ENCODE data around the gene SACS.

SACS gene

DNA sequence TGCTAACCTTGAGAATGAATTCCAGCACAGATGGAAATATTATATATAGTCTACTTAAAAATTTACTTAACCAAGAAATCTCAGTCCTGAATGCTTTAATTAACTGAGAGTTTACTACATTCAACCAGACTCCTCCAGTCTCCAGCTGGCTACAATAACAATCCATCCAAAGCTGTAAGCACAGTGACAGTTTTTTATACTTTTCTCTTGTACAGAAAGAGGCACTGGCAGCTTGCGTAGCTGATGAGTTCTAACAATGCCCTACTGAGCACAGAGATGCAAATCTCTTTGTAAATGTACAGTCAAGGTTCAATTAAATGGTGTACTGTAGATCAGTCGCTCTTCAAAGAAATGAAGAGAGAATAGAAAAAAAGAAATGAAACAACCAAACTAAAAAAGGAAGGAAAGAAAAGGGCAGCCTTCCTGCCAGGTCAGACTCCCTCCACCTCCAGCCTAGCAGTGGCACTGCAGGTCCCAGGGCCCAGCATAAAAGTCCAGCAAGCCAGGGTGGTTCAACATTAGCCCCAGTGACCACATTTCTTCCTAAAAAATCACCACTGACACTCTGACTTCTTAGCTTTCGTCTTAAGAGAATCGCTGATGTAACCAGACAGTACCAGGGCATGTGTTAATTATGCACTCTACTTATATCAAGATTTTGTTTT, 88.4 kb downstream of the SACS start:
- Histone ChIP-seq H4K8ac (ENCODE audit: low read length) (peak overlapping the region; percentile 54), H3K4me2 (ENCODE audit: low read length, poor library complexity, severe bottlenecking) (no peak overlapping the region), H3K27ac (ENCODE audit: low read length, poor library complexity, severe bottlenecking) (peak overlapping the region; percentile 35), H2BK12ac (ENCODE audit: low read length in 2 of 2) (no peak overlapping the region), H3K9ac (ENCODE audit: low read length) (no peak overlapping the region), H3K36me3 (ENCODE audit: control insufficient read depth in 1 of 2, insufficient read depth in 2 of 2, low read depth in 1 of 2, low read length in 2 of 2) (peaks cover 11 to 67% of the 10 kb centered on the region in 2 experiments), H3K4me1 (ENCODE audit: control insufficient read depth, insufficient read depth, low read depth, low read length) (peaks cover 6% of the 10 kb centered on the region), H3K4ac (ENCODE audit: low read depth in 1 of 2, low read length in 2 of 2) (no peak overlapping the region), H3K79me1 (replicated peaks; ENCODE audit: low read length, poor library complexity, severe bottlenecking) (peaks cover 10% of the 10 kb centered on the region), H2AK5ac (ENCODE audit: low read length, severe bottlenecking) (no peak overlapping the region), H4K91ac (ENCODE audit: low read length) (no peak overlapping the region), H3K23ac (ENCODE audit: low read length in 2 of 2) (no peak overlapping the region), H3K9me3 (ENCODE audit: control insufficient read depth, low read length) (no peaks in the 10 kb centered on the region), H2AFZ (ENCODE audit: low read depth, low read length) (no peak overlapping the region), H2BK120ac (ENCODE audit: low read depth, low read length) (no peak overlapping the region), H2BK5ac (ENCODE audit: low read depth, low read length, poor library complexity, severe bottlenecking) (peak overlapping the region; percentile 25), H3K4me3 (ENCODE audit: insufficient read depth in 1 of 2, low read depth in 1 of 2, low read length in 2 of 2) (no peak overlapping the region), H2BK15ac (ENCODE audit: low read depth, poor library complexity, severe bottlenecking) (no peak overlapping the region), H3K27me3 (ENCODE audit: control insufficient read depth in 1 of 2, insufficient read depth in 1 of 2, low read length in 2 of 2) (no peaks in the 10 kb centered on the region), H3K14ac (ENCODE audit: low read length in 2 of 2) (no peak overlapping the region), H3K18ac (ENCODE audit: low read depth in 1 of 2, low read length in 2 of 2) (peak overlapping the region in 1 of 2 experiments; percentile 33)
- 97% methylated on average over 2 of the region's 4 CpGs for WGBS
- peak; percentile 12 for DNase-seq

DNA sequence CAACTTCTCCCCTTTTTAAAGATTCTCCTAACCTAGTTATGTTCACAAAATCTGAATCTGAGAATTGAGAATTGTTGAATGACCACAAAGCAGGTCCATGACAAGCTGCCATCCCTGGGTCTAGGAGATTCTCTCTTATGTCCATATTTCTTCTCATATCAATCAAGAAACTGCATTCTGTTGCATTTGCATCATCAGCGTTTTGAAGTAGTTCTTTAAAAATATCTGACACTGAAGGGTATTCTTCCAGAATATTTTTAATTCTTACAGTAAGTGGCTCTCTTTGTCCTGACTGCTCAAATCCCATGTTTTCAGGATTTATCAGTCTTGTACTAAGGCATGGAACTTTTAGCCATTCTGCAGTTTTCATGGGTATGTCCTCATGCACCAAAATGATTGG, 94.3 kb downstream of the SACS start:
- DNase-seq: no peak
- Histone ChIP-seq H4K8ac (ENCODE audit: low read length) (no peak overlapping the region), H3K4ac (ENCODE audit: low read depth in 1 of 2, low read length in 2 of 2) (no peak overlapping the region), H3K4me1 (ENCODE audit: control insufficient read depth, insufficient read depth, low read depth, low read length) (no peaks in the 10 kb centered on the region), H2AFZ (ENCODE audit: low read depth, low read length) (no peak overlapping the region), H3K23ac (ENCODE audit: low read length in 2 of 2) (no peak overlapping the region), H3K18ac (ENCODE audit: low read depth in 1 of 2, low read length in 2 of 2) (no peak overlapping the region), H2BK120ac (ENCODE audit: low read depth, low read length) (no peak overlapping the region), H3K9me3 (ENCODE audit: control insufficient read depth, low read length) (peaks cover 3% of the 10 kb centered on the region), H2BK15ac (ENCODE audit: low read depth, poor library complexity, severe bottlenecking) (no peak overlapping the region), H4K91ac (ENCODE audit: low read length) (no peak overlapping the region), H3K27ac (ENCODE audit: low read length, poor library complexity, severe bottlenecking) (no peak overlapping the region), H3K4me3 (ENCODE audit: insufficient read depth in 1 of 2, low read depth in 1 of 2, low read length in 2 of 2) (no peak overlapping the region), H3K14ac (ENCODE audit: low read length in 2 of 2) (no peak overlapping the region), H3K27me3 (ENCODE audit: control insufficient read depth in 1 of 2, insufficient read depth in 1 of 2, low read length in 2 of 2) (no peaks in the 10 kb centered on the region), H3K36me3 (ENCODE audit: control insufficient read depth in 1 of 2, insufficient read depth in 2 of 2, low read depth in 1 of 2, low read length in 2 of 2) (peaks cover 3 to 86% of the 10 kb centered on the region in 2 experiments), H3K9ac (ENCODE audit: low read length) (no peak overlapping the region), H3K79me1 (replicated peaks; ENCODE audit: low read length, poor library complexity, severe bottlenecking) (peaks cover 6% of the 10 kb centered on the region), H2BK12ac (ENCODE audit: low read length in 2 of 2) (no peak overlapping the region), H2BK5ac (ENCODE audit: low read depth, low read length, poor library complexity, severe bottlenecking) (no peak overlapping the region), H3K4me2 (ENCODE audit: low read length, poor library complexity, severe bottlenecking) (no peak overlapping the region), H2AK5ac (ENCODE audit: low read length, severe bottlenecking) (no peak overlapping the region)
- WGBS: no CpG with 5 or more reads among the region's 1 CpG

- H3K9me3 ChIP-seq (ENCODE audit: control insufficient read depth, low read length): no peaks in the 10 kb centered on the region
- no peak overlapping the region for H2BK120ac ChIP-seq (ENCODE audit: low read depth, low read length)
- no peaks in the 10 kb centered on the region for H3K27me3 ChIP-seq (ENCODE audit: control insufficient read depth in 1 of 2, insufficient read depth in 1 of 2, low read length in 2 of 2)
- no peak overlapping the region for H3K4me2 ChIP-seq (ENCODE audit: low read length, poor library complexity, severe bottlenecking)
- DNase-seq: no peak
- no peak overlapping the region for H2AK5ac ChIP-seq (ENCODE audit: low read length, severe bottlenecking)
- no peak overlapping the region for H2BK12ac ChIP-seq (ENCODE audit: low read length in 2 of 2)
- no peak overlapping the region for H3K27ac ChIP-seq (ENCODE audit: low read length, poor library complexity, severe bottlenecking)
- no peaks in the 10 kb centered on the region for H3K4me1 ChIP-seq (ENCODE audit: control insufficient read depth, insufficient read depth, low read depth, low read length)
- no peak overlapping the region for H3K14ac ChIP-seq (ENCODE audit: low read length in 2 of 2)
- H2AFZ ChIP-seq (ENCODE audit: low read depth, low read length): no peak overlapping the region
- no peak overlapping the region for H3K4ac ChIP-seq (ENCODE audit: low read depth in 1 of 2, low read length in 2 of 2)
- H3K18ac ChIP-seq (ENCODE audit: low read depth in 1 of 2, low read length in 2 of 2): no peak overlapping the region
- no peak overlapping the region for H4K8ac ChIP-seq (ENCODE audit: low read length)
- H3K23ac ChIP-seq (ENCODE audit: low read length in 2 of 2): no peak overlapping the region
- peaks cover 7% of the 10 kb centered on the region for H3K79me1 ChIP-seq (replicated peaks; ENCODE audit: low read length, poor library complexity, severe bottlenecking)
- H3K36me3 ChIP-seq (ENCODE audit: control insufficient read depth in 1 of 2, insufficient read depth in 2 of 2, low read depth in 1 of 2, low read length in 2 of 2): peaks cover 0 to 49% of the 10 kb centered on the region in 2 experiments
- no peak overlapping the region for H2BK15ac ChIP-seq (ENCODE audit: low read depth, poor library complexity, severe bottlenecking)
- no peak overlapping the region for H3K9ac ChIP-seq (ENCODE audit: low read length)
- no peak overlapping the region for H4K91ac ChIP-seq (ENCODE audit: low read length)
- no peak overlapping the region for H3K4me3 ChIP-seq (ENCODE audit: insufficient read depth in 1 of 2, low read depth in 1 of 2, low read length in 2 of 2)
- 97% methylated on average over 6 of the region's 6 CpGs for WGBS
- no peak overlapping the region for H2BK5ac ChIP-seq (ENCODE audit: low read depth, low read length, poor library complexity, severe bottlenecking)
Observed at GRCh38 chr13:23330356-23330755, 103.1 kb downstream of the SACS start.

GRCh38 chr13:23325191-23325590, 108.3 kb downstream of the SACS start:
- H3K4ac ChIP-seq (ENCODE audit: low read depth in 1 of 2, low read length in 2 of 2): no peak overlapping the region
- H3K36me3 ChIP-seq (ENCODE audit: control insufficient read depth in 1 of 2, insufficient read depth in 2 of 2, low read depth in 1 of 2, low read length in 2 of 2): peaks cover 0 to 3% of the 10 kb centered on the region in 2 experiments
- H4K8ac ChIP-seq (ENCODE audit: low read length): no peak overlapping the region
- no peak overlapping the region for H3K14ac ChIP-seq (ENCODE audit: low read length in 2 of 2)
- no peak overlapping the region for H2AK5ac ChIP-seq (ENCODE audit: low read length, severe bottlenecking)
- no peak overlapping the region for H2BK5ac ChIP-seq (ENCODE audit: low read depth, low read length, poor library complexity, severe bottlenecking)
- H3K4me2 ChIP-seq (ENCODE audit: low read length, poor library complexity, severe bottlenecking): no peak overlapping the region
- H2BK120ac ChIP-seq (ENCODE audit: low read depth, low read length): no peak overlapping the region
- H3K27ac ChIP-seq (ENCODE audit: low read length, poor library complexity, severe bottlenecking): no peak overlapping the region
- no peaks in the 10 kb centered on the region for H3K27me3 ChIP-seq (ENCODE audit: control insufficient read depth in 1 of 2, insufficient read depth in 1 of 2, low read length in 2 of 2)
- H2BK15ac ChIP-seq (ENCODE audit: low read depth, poor library complexity, severe bottlenecking): no peak overlapping the region
- no peaks in the 10 kb centered on the region for H3K9me3 ChIP-seq (ENCODE audit: control insufficient read depth, low read length)
- no peak overlapping the region for H4K91ac ChIP-seq (ENCODE audit: low read length)
- 98% methylated on average over 2 of the region's 2 CpGs for WGBS
- no peak overlapping the region for H3K18ac ChIP-seq (ENCODE audit: low read depth in 1 of 2, low read length in 2 of 2)
- H3K23ac ChIP-seq (ENCODE audit: low read length in 2 of 2): no peak overlapping the region
- no peak for DNase-seq
- no peak overlapping the region for H2BK12ac ChIP-seq (ENCODE audit: low read length in 2 of 2)
- no peak overlapping the region for H3K4me3 ChIP-seq (ENCODE audit: insufficient read depth in 1 of 2, low read depth in 1 of 2, low read length in 2 of 2)
- H3K79me1 ChIP-seq (replicated peaks; ENCODE audit: low read length, poor library complexity, severe bottlenecking): peaks cover 3% of the 10 kb centered on the region
- H3K9ac ChIP-seq (ENCODE audit: low read length): no peak overlapping the region
- peaks cover 15% of the 10 kb centered on the region for H3K4me1 ChIP-seq (ENCODE audit: control insufficient read depth, insufficient read depth, low read depth, low read length)
- H2AFZ ChIP-seq (ENCODE audit: low read depth, low read length): no peak overlapping the region

All from mesenchymal stem cell (in vitro differentiated cells and primary cell).